ENCODE results near the gene CLEC11A.

CLEC11A gene

DNA sequence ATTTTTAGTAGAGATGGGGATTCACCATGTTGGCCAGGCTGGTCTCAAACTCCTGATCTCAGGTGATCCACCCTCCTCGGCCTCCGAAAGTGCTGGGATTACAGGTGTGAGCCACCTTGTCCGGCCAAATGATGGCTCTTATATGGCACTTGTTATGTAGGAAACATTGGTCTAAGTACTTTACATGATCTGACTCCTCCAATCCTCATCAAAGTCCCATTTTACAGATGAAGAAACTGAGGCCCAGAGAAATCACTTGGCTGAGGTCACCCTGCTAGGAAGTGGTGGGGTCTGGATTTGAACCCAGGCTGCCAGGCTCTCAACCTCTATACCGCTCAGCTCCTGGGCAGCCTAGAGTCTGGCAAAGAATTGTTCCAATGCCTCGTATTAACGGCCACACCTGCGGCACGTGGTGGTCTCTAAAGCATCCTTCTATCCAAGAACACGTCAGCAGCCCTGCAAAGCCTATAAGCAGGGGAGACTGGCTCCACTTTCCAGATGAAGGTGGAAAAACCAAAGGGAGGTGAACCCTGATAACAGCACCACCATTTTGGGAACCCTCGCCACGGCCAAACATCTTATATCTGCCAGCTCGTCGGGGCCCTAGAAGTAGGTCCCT lies 21.7 kb upstream of the CLEC11A start:
- TF ChIP-seq EZH2 (IDR thresholded peaks at IDR 0.05; ENCODE audit: borderline replicate concordance, low read depth, low read length, severe bottlenecking): no peak
- TF ChIP-seq, protein P1, sequence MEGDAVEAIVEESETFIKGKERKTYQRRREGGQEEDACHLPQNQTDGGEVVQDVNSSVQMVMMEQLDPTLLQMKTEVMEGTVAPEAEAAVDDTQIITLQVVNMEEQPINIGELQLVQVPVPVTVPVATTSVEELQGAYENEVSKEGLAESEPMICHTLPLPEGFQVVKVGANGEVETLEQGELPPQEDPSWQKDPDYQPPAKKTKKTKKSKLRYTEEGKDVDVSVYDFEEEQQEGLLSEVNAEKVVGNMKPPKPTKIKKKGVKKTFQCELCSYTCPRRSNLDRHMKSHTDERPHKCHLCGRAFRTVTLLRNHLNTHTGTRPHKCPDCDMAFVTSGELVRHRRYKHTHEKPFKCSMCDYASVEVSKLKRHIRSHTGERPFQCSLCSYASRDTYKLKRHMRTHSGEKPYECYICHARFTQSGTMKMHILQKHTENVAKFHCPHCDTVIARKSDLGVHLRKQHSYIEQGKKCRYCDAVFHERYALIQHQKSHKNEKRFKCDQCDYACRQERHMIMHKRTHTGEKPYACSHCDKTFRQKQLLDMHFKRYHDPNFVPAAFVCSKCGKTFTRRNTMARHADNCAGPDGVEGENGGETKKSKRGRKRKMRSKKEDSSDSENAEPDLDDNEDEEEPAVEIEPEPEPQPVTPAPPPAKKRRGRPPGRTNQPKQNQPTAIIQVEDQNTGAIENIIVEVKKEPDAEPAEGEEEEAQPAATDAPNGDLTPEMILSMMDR (IDR thresholded peaks at IDR 0.05; ENCODE audit: borderline replicate concordance, extremely low read depth, low read length, poor library complexity, severe bottlenecking): no peak
- Histone ChIP-seq H3K4me2 (ENCODE audit: insufficient read depth, low read length) (no peak overlapping the region), H4K20me1 (ENCODE audit: insufficient read depth, low read length) (no peaks in the 10 kb centered on the region; the same call in 1 of the 2 replicates), H3K27ac (ENCODE audit: low read length) (no peak overlapping the region), H3K9me3 (ENCODE audit: insufficient read depth, low read length, severe bottlenecking) (no peaks in the 10 kb centered on the region), H3K9ac (ENCODE audit: low read depth, low read length) (no peak overlapping the region), H3K79me2 (ENCODE audit: insufficient read depth, low read length) (no peaks in the 10 kb centered on the region), H3K4me1 (ENCODE audit: insufficient read depth, low read length) (no peaks in the 10 kb centered on the region), H3K36me3 (ENCODE audit: insufficient read depth, low read length) (no peaks in the 10 kb centered on the region), H2AFZ (ENCODE audit: low read depth, low read length) (no peak overlapping the region), H3K27me3 (ENCODE audit: insufficient read depth, low read length, poor library complexity) (no peaks in the 10 kb centered on the region), H3K4me3 (ENCODE audit: low read depth in 1 of 2, low read length in 2 of 2) (no peak overlapping the region)
- DNase-seq (no peak), ATAC-seq (ENCODE audit: insufficient read depth, low read depth) (no peak)

DNA sequence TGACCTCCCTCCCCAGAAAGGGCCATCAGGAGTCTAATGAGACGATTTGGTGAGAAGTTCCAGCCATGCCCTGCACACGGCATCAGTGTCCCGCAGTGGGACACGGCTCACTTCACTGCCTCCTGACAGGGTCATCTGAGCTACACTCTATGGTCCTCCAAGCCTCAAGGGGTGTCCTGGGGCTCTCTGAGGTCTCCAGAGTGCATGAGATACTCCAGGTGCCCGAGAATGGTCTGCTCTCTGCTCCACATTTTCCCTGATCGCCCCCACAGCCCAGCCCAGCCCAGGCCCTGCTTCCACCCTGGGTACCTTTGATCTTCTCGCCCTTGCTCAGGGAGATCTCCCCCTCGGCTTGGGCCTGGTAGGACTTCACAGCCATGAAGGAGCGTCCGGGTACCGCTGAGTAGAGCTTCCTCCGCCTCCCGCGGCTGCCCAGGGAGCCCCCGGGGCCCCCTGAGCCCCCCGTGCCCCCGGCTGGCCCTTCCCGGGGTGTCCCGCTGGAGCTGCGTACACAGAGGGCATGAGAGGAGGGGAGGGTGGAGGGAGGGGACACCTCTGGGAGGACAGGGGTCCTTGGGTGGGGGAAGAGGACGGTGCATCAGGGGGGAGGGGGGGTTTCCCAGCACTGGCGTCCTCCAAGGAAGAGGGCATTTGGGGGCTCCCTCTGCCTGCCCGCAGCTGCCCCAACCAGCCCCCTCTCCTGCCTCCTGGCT lies 20.9 kb upstream of the CLEC11A start:
- Histone ChIP-seq H3K9me3 (ENCODE audit: insufficient read depth, low read length, severe bottlenecking) (no peaks in the 10 kb centered on the region), H3K9ac (ENCODE audit: low read depth, low read length) (no peak overlapping the region), H3K27me3 (ENCODE audit: insufficient read depth, low read length, poor library complexity) (no peaks in the 10 kb centered on the region), H3K27ac (ENCODE audit: low read length) (no peak overlapping the region), H3K79me2 (ENCODE audit: insufficient read depth, low read length) (no peaks in the 10 kb centered on the region), H4K20me1 (ENCODE audit: insufficient read depth, low read length) (no peaks in the 10 kb centered on the region; the same call in 1 of the 2 replicates), H3K36me3 (ENCODE audit: insufficient read depth, low read length) (no peaks in the 10 kb centered on the region), H3K4me3 (ENCODE audit: low read depth in 1 of 2, low read length in 2 of 2) (no peak overlapping the region), H3K4me1 (ENCODE audit: insufficient read depth, low read length) (no peaks in the 10 kb centered on the region), H3K4me2 (ENCODE audit: insufficient read depth, low read length) (no peak overlapping the region), H2AFZ (ENCODE audit: low read depth, low read length) (no peak overlapping the region)
- ATAC-seq (ENCODE audit: insufficient read depth, low read depth) (no peak), DNase-seq (no peak)
- TF ChIP-seq EZH2 (IDR thresholded peaks at IDR 0.05; ENCODE audit: borderline replicate concordance, low read depth, low read length, severe bottlenecking): no peak
- TF ChIP-seq, protein P1 (IDR thresholded peaks at IDR 0.05; ENCODE audit: borderline replicate concordance, extremely low read depth, low read length, poor library complexity, severe bottlenecking): no peak

DNA sequence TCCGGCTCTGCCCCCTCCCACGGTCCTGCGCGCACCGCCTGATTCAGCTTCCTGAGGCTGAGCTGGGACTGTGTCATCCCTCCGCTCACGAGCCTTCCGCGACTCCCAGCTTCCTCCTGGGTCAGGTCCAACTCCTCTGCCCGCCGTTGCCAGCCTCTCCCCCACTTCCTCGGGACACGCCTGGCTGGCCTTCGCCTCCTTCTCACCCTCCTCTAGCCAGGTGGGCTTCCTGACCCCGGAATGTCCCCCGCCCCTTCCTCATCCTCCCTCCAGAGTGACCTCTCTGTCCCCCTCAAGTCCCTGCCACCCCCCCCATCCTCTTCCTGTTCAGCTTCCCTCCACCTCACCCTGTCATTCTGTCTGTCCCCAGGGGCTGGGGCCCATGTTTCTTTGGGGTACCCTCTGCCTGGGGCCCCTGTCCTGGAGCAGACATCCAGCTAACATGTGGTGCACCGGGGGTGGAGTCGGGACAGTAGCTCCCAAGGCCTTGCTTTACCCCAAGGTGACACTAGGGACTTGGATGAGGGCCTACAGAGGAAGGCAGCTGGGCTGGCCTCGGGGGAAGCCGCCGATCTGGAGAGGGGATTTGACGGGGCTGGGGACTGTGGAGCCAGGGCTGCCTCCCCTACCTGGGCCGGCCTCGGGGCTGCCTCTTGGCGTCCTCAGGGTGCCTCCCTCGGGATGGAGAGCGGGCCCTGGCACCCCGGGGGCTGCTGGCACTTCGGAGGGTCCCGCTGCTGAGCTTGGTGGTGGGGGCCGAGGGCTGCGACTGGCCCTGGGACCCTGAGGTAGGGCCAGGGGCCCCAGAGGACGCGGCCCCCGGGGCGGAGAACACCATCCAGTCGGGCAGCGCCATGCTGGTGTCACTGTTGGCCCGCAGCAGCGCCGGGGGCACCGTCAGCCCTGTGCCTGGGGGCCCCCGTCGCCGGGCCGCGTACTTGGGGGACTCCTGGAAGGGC lies 20.0 kb upstream of the CLEC11A start:
- no peak for TF ChIP-seq EZH2 (IDR thresholded peaks at IDR 0.05; ENCODE audit: borderline replicate concordance, low read depth, low read length, severe bottlenecking)
- TF ChIP-seq, protein P1 (IDR thresholded peaks at IDR 0.05; ENCODE audit: borderline replicate concordance, extremely low read depth, low read length, poor library complexity, severe bottlenecking): no peak
- H3K4me2 ChIP-seq (ENCODE audit: insufficient read depth, low read length): no peak overlapping the region

More for the DNA sequence above, 20.0 kb upstream of the CLEC11A start:
- H3K27me3 ChIP-seq (ENCODE audit: insufficient read depth, low read length, poor library complexity): no peaks in the 10 kb centered on the region
- ATAC-seq (ENCODE audit: insufficient read depth, low read depth) (no peak), DNase-seq (no peak)
- no peak overlapping the region for H3K4me3 ChIP-seq (ENCODE audit: low read depth in 1 of 2, low read length in 2 of 2)
- no peaks in the 10 kb centered on the region; the same call in 1 of the 2 replicates for H4K20me1 ChIP-seq (ENCODE audit: insufficient read depth, low read length)
- H3K27ac ChIP-seq (ENCODE audit: low read length): no peak overlapping the region
- H3K4me1 ChIP-seq (ENCODE audit: insufficient read depth, low read length): no peaks in the 10 kb centered on the region
- H3K9ac ChIP-seq (ENCODE audit: low read depth, low read length): no peak overlapping the region
- H3K36me3 ChIP-seq (ENCODE audit: insufficient read depth, low read length): no peaks in the 10 kb centered on the region
- H3K79me2 ChIP-seq (ENCODE audit: insufficient read depth, low read length): no peaks in the 10 kb centered on the region
- no peaks in the 10 kb centered on the region for H3K9me3 ChIP-seq (ENCODE audit: insufficient read depth, low read length, severe bottlenecking)
- no peak overlapping the region for H2AFZ ChIP-seq (ENCODE audit: low read depth, low read length)
